Measurements from ENCODE around the gene TTLL11.

TTLL11 gene

GRCh38 chr9:121949766-121950165 is 143.3 kb downstream of the TTLL11 start:
- DNase-seq = no peak
- TF ChIP-seq GATA1 (IDR thresholded peaks at IDR 0.05; ENCODE audit: low read depth, low read length) (no peak), POLR2A (IDR thresholded peaks at IDR 0.05; ENCODE audit: low read length) (no peak)

- TF ChIP-seq POLR2A (IDR thresholded peaks at IDR 0.05; ENCODE audit: low read length) (no peak), GATA1 (IDR thresholded peaks at IDR 0.05; ENCODE audit: low read depth, low read length) (no peak)
- no peak for DNase-seq
These were observed 143.7 kb downstream of the TTLL11 start for GRCh38 chr9:121949364-121949763.

GRCh38 chr9:121947775-121948174 is 145.3 kb downstream of the TTLL11 start:
- no peak for DNase-seq
- TF ChIP-seq POLR2A (IDR thresholded peaks at IDR 0.05; ENCODE audit: low read length) (no peak), GATA1 (IDR thresholded peaks at IDR 0.05; ENCODE audit: low read depth, low read length) (no peak)

GRCh38 chr9:121946465-121946864 is 146.6 kb downstream of the TTLL11 start:
- DNase-seq = no peak
- no peak for TF ChIP-seq POLR2A (IDR thresholded peaks at IDR 0.05; ENCODE audit: low read length)
- no peak for TF ChIP-seq GATA1 (IDR thresholded peaks at IDR 0.05; ENCODE audit: low read depth, low read length)

GRCh38 chr9:121945849-121946248 is 147.3 kb downstream of the TTLL11 start:
- no peak for DNase-seq
- no peak for TF ChIP-seq POLR2A (IDR thresholded peaks at IDR 0.05; ENCODE audit: low read length)
- TF ChIP-seq GATA1 (IDR thresholded peaks at IDR 0.05; ENCODE audit: low read depth, low read length) = no peak

GRCh38 chr9:121945281-121945680 is 147.8 kb downstream of the TTLL11 start:
- no peak for TF ChIP-seq POLR2A (IDR thresholded peaks at IDR 0.05; ENCODE audit: low read length)
- TF ChIP-seq GATA1 (IDR thresholded peaks at IDR 0.05; ENCODE audit: low read depth, low read length) = no peak

DNA sequence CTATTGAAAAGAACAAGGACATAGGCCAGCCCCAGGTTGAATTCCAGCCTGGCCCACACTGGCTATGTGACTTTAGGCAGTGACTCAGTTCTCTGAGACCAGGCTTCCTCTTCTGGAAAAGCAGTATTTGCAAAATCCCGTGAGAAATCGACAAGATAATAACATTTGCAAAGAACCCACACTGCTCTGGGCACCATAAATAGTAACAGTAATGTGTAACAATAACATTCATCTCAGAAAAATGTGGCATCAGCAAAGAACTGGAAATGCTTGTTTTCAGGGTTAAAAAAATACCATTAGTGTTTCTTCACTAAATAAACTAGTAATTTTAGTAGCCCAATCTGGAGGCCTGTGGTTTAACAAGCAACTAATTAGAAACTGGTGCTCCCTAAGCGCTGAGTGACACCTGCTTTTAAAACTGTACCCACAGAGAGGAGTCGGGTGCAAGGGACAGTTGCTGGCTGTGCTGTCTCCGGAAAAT is 148.4 kb downstream of the TTLL11 start:
- TF ChIP-seq GATA1 (IDR thresholded peaks at IDR 0.05; ENCODE audit: low read depth, low read length) = no peak
- TF ChIP-seq POLR2A (IDR thresholded peaks at IDR 0.05; ENCODE audit: low read length) = no peak
- no peak for DNase-seq

More at GRCh38 chr9:121945281-121945680, 147.8 kb downstream of the TTLL11 start:
- DNase-seq = no peak

- TF ChIP-seq GATA1 (IDR thresholded peaks at IDR 0.05; ENCODE audit: low read depth, low read length) = no peak
- no peak for DNase-seq
These were observed 149.6 kb downstream of the TTLL11 start for GRCh38 chr9:121943463-121943862.

DNA sequence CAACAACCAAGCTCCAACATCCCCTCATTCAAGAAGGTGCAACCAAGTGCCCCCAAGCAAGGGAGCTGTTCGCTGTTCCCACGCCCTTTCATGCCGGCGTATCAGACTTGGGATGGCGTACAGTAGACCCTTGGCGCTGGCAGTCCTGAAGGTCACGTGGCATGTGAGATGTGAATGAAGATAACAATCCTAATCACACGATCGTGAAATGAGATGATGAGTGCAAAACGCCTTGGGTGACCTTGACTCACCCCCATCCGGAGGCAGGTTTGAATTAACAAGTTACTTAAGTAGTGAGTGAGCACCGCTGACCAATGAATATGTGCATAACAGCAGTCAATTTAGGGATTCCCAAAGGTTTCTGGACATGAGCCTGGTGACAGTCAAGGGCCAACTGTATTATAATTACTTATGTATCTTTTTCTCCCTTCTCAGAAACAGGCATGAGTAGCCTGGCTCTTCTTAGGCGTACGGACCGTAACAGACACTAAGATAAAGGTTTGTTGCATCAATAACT is 150.2 kb downstream of the TTLL11 start:
- TF ChIP-seq GATA1 (IDR thresholded peaks at IDR 0.05; ENCODE audit: low read depth, low read length) = no peak
- no peak for TF ChIP-seq POLR2A (IDR thresholded peaks at IDR 0.05; ENCODE audit: low read length)
- no peak for DNase-seq

GRCh38 chr9:121942313-121942712 is 150.8 kb downstream of the TTLL11 start:
- DNase-seq = no peak
- TF ChIP-seq POLR2A (IDR thresholded peaks at IDR 0.05; ENCODE audit: low read length) = no peak
- TF ChIP-seq GATA1 (IDR thresholded peaks at IDR 0.05; ENCODE audit: low read depth, low read length) = no peak

- TF ChIP-seq POLR2A (IDR thresholded peaks at IDR 0.05; ENCODE audit: low read length) = no peak
- TF ChIP-seq GATA1 (IDR thresholded peaks at IDR 0.05; ENCODE audit: low read depth, low read length) = no peak
- no peak for DNase-seq
These were observed 153.5 kb downstream of the TTLL11 start for GRCh38 chr9:121939643-121940042.

- TF ChIP-seq GATA1 (IDR thresholded peaks at IDR 0.05; ENCODE audit: low read depth, low read length) (no peak), POLR2A (IDR thresholded peaks at IDR 0.05; ENCODE audit: low read length) (no peak)
- no peak for DNase-seq
These were observed 154.5 kb downstream of the TTLL11 start for GRCh38 chr9:121938621-121939020.

DNA sequence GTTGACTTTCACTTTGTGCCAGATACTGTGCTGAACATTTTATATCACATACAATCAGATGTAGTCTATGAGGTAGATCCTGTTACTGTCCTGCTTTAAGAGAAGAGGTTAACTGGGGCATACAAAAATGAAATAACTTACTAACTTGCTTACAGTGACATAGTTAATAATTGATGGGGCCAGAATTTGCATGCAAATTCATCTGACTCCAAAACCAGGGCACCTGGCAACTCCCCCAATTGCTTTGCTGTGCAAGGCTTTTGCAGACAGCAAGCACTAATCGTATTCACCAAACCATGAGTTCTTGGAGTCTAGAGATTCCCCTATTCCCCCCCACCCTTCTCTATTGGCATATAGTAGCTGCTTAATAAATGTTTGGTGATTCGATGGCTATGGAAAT is 155.9 kb downstream of the TTLL11 start:
- DNase-seq = no peak
- TF ChIP-seq POLR2A (IDR thresholded peaks at IDR 0.05; ENCODE audit: low read length) (no peak), GATA1 (IDR thresholded peaks at IDR 0.05; ENCODE audit: low read depth, low read length) (no peak)

DNA sequence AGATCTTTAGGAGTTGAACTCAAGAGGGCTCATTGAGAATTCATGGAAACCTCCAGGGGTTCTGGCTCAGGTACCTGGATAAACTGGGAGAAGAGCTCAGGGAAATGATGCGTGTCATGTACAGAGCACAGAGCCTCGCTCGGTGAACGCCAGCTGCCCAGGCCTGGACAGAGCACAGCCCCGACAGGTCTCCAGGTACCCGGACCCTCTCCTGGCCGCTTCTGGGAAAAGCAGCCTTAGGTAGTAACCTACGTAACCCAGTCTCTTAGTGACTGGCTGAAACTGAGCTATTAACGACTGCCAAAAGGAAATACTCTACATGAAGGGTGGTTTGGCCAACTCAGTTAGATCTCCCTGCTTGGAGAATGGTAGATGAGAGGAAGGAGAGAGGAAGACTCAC is 157.4 kb downstream of the TTLL11 start:
- TF ChIP-seq GATA1 (IDR thresholded peaks at IDR 0.05; ENCODE audit: low read depth, low read length) (no peak), POLR2A (IDR thresholded peaks at IDR 0.05; ENCODE audit: low read length) (no peak)
- no peak for DNase-seq

- TF ChIP-seq GATA1 (IDR thresholded peaks at IDR 0.05; ENCODE audit: low read depth, low read length) (no peak), POLR2A (IDR thresholded peaks at IDR 0.05; ENCODE audit: low read length) (no peak)
- no peak for DNase-seq
These were observed 162.2 kb downstream of the TTLL11 start for GRCh38 chr9:121930956-121931355.
